Tibial nerve (tissue), 3 donors: ENCODE results near the gene PSMD13.
"Not testable (repeated sequence)": the region's sequence is repeated elsewhere in the genome, so short reads cannot be mapped to it uniquely, and the experiment has no call there.

ENCODE experiments used
- POLR2A ChIP-seq, 2 donors: fragments of 450-650 bp; IDR thresholded peaks; one replicate each; pipeline ENCODE4 v1.6.1; 2017; ENCODE audit warnings: antibody characterized with exemption in 2 of 2, mild to moderate bottlenecking in 2 of 2, moderate library complexity in 2 of 2
- TF ChIP-seq, protein P1 (sequence below), 5 experiments: fragments of 200-600 bp in 3 of 5; fragments of 450-650 bp in 2 of 5; sonication (generic) in 3 of 5; IDR thresholded peaks; one replicate each; pipeline ENCODE4 v1.5.1; 2016 to 2019; ENCODE audit warnings: antibody characterized with exemption in 5 of 5, mild to moderate bottlenecking in 3 of 5, moderate library complexity in 2 of 5

GRCh38 chr11:189200-189783, 47.5 kb upstream of the PSMD13 start:
- TF ChIP-seq, protein P1, sequence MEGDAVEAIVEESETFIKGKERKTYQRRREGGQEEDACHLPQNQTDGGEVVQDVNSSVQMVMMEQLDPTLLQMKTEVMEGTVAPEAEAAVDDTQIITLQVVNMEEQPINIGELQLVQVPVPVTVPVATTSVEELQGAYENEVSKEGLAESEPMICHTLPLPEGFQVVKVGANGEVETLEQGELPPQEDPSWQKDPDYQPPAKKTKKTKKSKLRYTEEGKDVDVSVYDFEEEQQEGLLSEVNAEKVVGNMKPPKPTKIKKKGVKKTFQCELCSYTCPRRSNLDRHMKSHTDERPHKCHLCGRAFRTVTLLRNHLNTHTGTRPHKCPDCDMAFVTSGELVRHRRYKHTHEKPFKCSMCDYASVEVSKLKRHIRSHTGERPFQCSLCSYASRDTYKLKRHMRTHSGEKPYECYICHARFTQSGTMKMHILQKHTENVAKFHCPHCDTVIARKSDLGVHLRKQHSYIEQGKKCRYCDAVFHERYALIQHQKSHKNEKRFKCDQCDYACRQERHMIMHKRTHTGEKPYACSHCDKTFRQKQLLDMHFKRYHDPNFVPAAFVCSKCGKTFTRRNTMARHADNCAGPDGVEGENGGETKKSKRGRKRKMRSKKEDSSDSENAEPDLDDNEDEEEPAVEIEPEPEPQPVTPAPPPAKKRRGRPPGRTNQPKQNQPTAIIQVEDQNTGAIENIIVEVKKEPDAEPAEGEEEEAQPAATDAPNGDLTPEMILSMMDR (IDR thresholded peaks at IDR 0.05) = not testable (repeated sequence)
- not testable (repeated sequence) for TF ChIP-seq POLR2A (IDR thresholded peaks at IDR 0.05)
